H9 (cell line): ENCODE measurements around the gene VTCN1. TPM values are rescaled to one million over a fixed set of nuclear protein-coding genes. Genes with fewer than 3 reads are reported as not detected.

ENCODE experiments used
- DNase-seq: peaks from one replicate; pipeline ENCODE4 v3.0.0-alpha.2; 2017
- H2AFZ ChIP-seq: one replicate; pipeline ENCODE4 v1.6.1; 2013; ENCODE audit warnings: mild to moderate bottlenecking, low read length, control low read depth, moderate library complexity
- H2AK5ac ChIP-seq: 2 replicates; pipeline ENCODE4 v1.6.1; 2013; ENCODE audit warnings: low read length, control low read depth, mixed read lengths; ENCODE audit not compliant: insufficient read length
- H2BK120ac ChIP-seq: one replicate; pipeline ENCODE4 v1.6.1; 2013; ENCODE audit warnings: low read depth, mild to moderate bottlenecking, low read length, control low read depth, inconsistent platforms; ENCODE audit not compliant: poor library complexity, severe bottlenecking
- H2BK12ac ChIP-seq: 2 replicates; pipeline ENCODE4 v1.6.1; 2013; ENCODE audit warnings: low read length, control low read depth, mixed read lengths, low read depth; ENCODE audit not compliant: insufficient read length
- H2BK15ac ChIP-seq: 2 replicates; pipeline ENCODE4 v1.6.1; 2013; ENCODE audit warnings: low read depth, low read length, control low read depth
- H2BK20ac ChIP-seq: one replicate; pipeline ENCODE4 v1.6.1; 2013; ENCODE audit warnings: low read depth, mild to moderate bottlenecking, low read length, control low read depth, inconsistent platforms; ENCODE audit not compliant: poor library complexity, severe bottlenecking
- H2BK5ac ChIP-seq: 2 replicates; pipeline ENCODE4 v1.6.1; 2013; ENCODE audit warnings: low read length, control low read depth, mixed read lengths; ENCODE audit not compliant: insufficient read length
- H3K14ac ChIP-seq: 2 replicates; pipeline ENCODE4 v1.6.1; 2013; ENCODE audit warnings: low read length, control low read depth; ENCODE audit not compliant: insufficient read depth
- H3K18ac ChIP-seq: 2 replicates; pipeline ENCODE4 v1.6.1; 2013; ENCODE audit warnings: low read depth, mild to moderate bottlenecking, mixed read lengths, low read length, control low read depth; ENCODE audit not compliant: insufficient read length
- H3K23ac ChIP-seq: 2 replicates; pipeline ENCODE4 v1.6.1; 2013; ENCODE audit warnings: low read length, control low read depth, mixed read lengths, low read depth; ENCODE audit not compliant: insufficient read length
- H3K23me2 ChIP-seq: 2 replicates; pipeline ENCODE4 v1.6.1; 2013; ENCODE audit warnings: low read depth, mild to moderate bottlenecking, mixed read lengths, low read length, control low read depth; ENCODE audit not compliant: insufficient read length, poor library complexity, severe bottlenecking
- H3K27ac ChIP-seq: 2 replicates; pipeline ENCODE4 v1.5.1; 2013; ENCODE audit warnings: low read length, control low read depth, mixed read lengths, low read depth; ENCODE audit not compliant: insufficient read length
- H3K27me3 ChIP-seq: 2 replicates; pipeline ENCODE4 v1.6.1; 2013; ENCODE audit warnings: low read length, control low read depth, inconsistent platforms; ENCODE audit not compliant: insufficient read depth
- H3K4ac ChIP-seq: 2 replicates; pipeline ENCODE4 v1.6.1; 2013; ENCODE audit warnings: low read depth, mild to moderate bottlenecking, control low read depth, inconsistent platforms, low read length, moderate library complexity
- H3K4me1 ChIP-seq: 2 replicates; pipeline ENCODE4 v1.6.1; 2013; ENCODE audit warnings: low read length, control low read depth, inconsistent platforms; ENCODE audit not compliant: insufficient read depth
- H3K4me2 ChIP-seq: 2 replicates; pipeline ENCODE4 v1.6.1; 2013; ENCODE audit warnings: low read length, control low read depth, mixed read lengths; ENCODE audit not compliant: insufficient read length, insufficient read depth
- H3K56ac ChIP-seq: 2 replicates; pipeline ENCODE4 v1.6.1; 2013; ENCODE audit warnings: low read depth, mild to moderate bottlenecking, mixed read lengths, low read length, control low read depth; ENCODE audit not compliant: insufficient read length
- H3K79me1 ChIP-seq: 2 replicates; pipeline ENCODE4 v1.6.1; 2013; ENCODE audit warnings: low read depth, mild to moderate bottlenecking, moderate library complexity, low read length, control low read depth, inconsistent platforms; ENCODE audit not compliant: insufficient read depth, poor library complexity, severe bottlenecking
- H3K79me2 ChIP-seq: 2 replicates; pipeline ENCODE4 v1.6.1; 2013; ENCODE audit warnings: low read length, control low read depth, inconsistent platforms; ENCODE audit not compliant: insufficient read depth
- H3K9ac ChIP-seq: 2 replicates; pipeline ENCODE4 v1.6.1; 2013; ENCODE audit warnings: low read length, control low read depth, mixed read lengths; ENCODE audit not compliant: insufficient read length; ENCODE audit errors: extremely low read depth
- H3K9me3 ChIP-seq: one replicate; pipeline ENCODE4 v1.6.1; 2013; ENCODE audit warnings: low read depth, low read length, inconsistent platforms; ENCODE audit not compliant: control insufficient read depth
- H3T11ph ChIP-seq: one replicate; pipeline ENCODE4 v1.6.1; 2013; ENCODE audit warnings: mild to moderate bottlenecking, low read length, control low read depth, inconsistent platforms
- H4K20me1 ChIP-seq: one replicate; pipeline ENCODE4 v1.6.1; 2013; ENCODE audit not compliant: control insufficient read depth, insufficient read length, insufficient read depth
- H4K5ac ChIP-seq: 2 replicates; pipeline ENCODE4 v1.6.1; 2013; ENCODE audit warnings: low read depth, mild to moderate bottlenecking, mixed read lengths, low read length, control low read depth; ENCODE audit not compliant: insufficient read length
- H4K8ac ChIP-seq: replicated peaks from 2 replicates; pipeline ENCODE4 v1.6.1; 2013; ENCODE audit warnings: low read length, control low read depth, mixed read lengths, low read depth; ENCODE audit not compliant: insufficient read length
- H4K91ac ChIP-seq: 2 replicates; pipeline ENCODE4 v1.6.1; 2013; ENCODE audit warnings: low read depth, mild to moderate bottlenecking, moderate library complexity, mixed read lengths, low read length, control low read depth; ENCODE audit not compliant: insufficient read length
- H3K27ac Mint-ChIP-seq, 3 experiments: 2 replicates in 2 of 3; 3 replicates in 1 of 3; pipeline ENCODE4 v1.8.0; 2020 to 2021; ENCODE audit warnings: mixed read lengths in 3 of 3, mild to moderate bottlenecking in 1 of 3, moderate library complexity in 1 of 3
- H3K27me3 Mint-ChIP-seq: 2 replicates; pipeline ENCODE4 v1.8.0; 2021; ENCODE audit warnings: low read depth, mild to moderate bottlenecking, moderate library complexity, mixed read lengths
- H3K36me3 Mint-ChIP-seq, 3 experiments: 2 replicates in 2 of 3; 3 replicates in 1 of 3; pipeline ENCODE4 v1.8.0; 2020 to 2021; ENCODE audit warnings: low read depth in 3 of 3, mixed read lengths in 3 of 3; ENCODE audit not compliant: insufficient read depth in 1 of 3
- H3K4me1 Mint-ChIP-seq, 2 experiments: 2 replicates each; pipeline ENCODE4 v1.8.0; 2020; ENCODE audit warnings: mixed read lengths in 2 of 2
- H3K4me3 Mint-ChIP-seq, 2 experiments: 2 replicates in 1 of 2; 3 replicates in 1 of 2; pipeline ENCODE4 v1.8.0; 2020 to 2021; ENCODE audit warnings: mild to moderate bottlenecking in 2 of 2, mixed read lengths in 2 of 2, moderate library complexity in 1 of 2
- H3K9me3 Mint-ChIP-seq, 2 experiments: 2 replicates in 1 of 2; 3 replicates in 1 of 2; pipeline ENCODE4 v1.8.0; 2020; ENCODE audit warnings: mild to moderate bottlenecking in 2 of 2, mixed read lengths in 2 of 2, moderate library complexity in 1 of 2
- total RNA-seq: library from RNA; stranded (reverse); gene quantifications from 2 replicates; pipeline ENCODE4 v1.2.1, GENCODE V29; 2021
- TF ChIP-seq, protein P1 (sequence below): fragments of 200-600 bp; sonication (generic); conservative IDR thresholded peaks from 3 replicates; pipeline ENCODE4 v1.8.0; 2021; ENCODE audit warnings: antibody characterized with exemption, mild to moderate bottlenecking

VTCN1 gene
- total RNA-seq, 1 experiment from 2014 or later = 0.33 TPM

DNA sequence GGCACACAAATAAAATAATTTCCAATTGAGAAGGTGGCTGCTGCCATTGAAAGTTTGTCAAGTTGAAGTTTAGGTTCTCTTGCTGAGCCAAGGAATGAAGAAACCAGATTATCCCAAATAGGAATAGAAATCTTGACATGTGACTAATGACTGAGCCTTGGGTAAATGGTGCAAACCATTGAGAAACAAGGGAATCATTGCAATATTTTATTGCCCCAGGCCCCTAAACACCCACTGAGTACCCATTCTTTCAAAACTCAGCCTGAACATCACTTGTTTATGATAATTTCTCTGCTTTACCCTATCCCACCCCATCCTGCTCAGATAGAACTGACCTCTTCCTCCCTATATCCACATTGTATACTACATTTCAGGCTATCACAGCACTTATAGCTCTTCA lies 46.6 kb upstream of the VTCN1 start:
- no peaks in the 10 kb centered on the region for H3K79me1 ChIP-seq
- no peak overlapping the region for H3K4ac ChIP-seq
- H2BK15ac ChIP-seq = no peak overlapping the region
- no peak overlapping the region for H3K9ac ChIP-seq
- Mint-ChIP-seq H3K36me3 (peaks cover 9 to 46% (median 25%) of the 10 kb centered on the region in 3 experiments), H3K9me3 (peaks cover 33 to 34% of the 10 kb centered on the region in 2 experiments), H3K27me3 (no peaks in the 10 kb centered on the region), H3K4me1 (peaks cover 12 to 15% of the 10 kb centered on the region in 2 experiments), H3K4me3 (no peak overlapping the region), H3K27ac (no peak overlapping the region)
- H3K27me3 ChIP-seq = no peaks in the 10 kb centered on the region
- H3T11ph ChIP-seq = no peak overlapping the region
- H3K4me2 ChIP-seq = no peak overlapping the region
- no peak overlapping the region for H3K18ac ChIP-seq
- no peaks in the 10 kb centered on the region for H4K20me1 ChIP-seq
- H4K8ac ChIP-seq = no peak overlapping the region
- TF ChIP-seq, protein P1, sequence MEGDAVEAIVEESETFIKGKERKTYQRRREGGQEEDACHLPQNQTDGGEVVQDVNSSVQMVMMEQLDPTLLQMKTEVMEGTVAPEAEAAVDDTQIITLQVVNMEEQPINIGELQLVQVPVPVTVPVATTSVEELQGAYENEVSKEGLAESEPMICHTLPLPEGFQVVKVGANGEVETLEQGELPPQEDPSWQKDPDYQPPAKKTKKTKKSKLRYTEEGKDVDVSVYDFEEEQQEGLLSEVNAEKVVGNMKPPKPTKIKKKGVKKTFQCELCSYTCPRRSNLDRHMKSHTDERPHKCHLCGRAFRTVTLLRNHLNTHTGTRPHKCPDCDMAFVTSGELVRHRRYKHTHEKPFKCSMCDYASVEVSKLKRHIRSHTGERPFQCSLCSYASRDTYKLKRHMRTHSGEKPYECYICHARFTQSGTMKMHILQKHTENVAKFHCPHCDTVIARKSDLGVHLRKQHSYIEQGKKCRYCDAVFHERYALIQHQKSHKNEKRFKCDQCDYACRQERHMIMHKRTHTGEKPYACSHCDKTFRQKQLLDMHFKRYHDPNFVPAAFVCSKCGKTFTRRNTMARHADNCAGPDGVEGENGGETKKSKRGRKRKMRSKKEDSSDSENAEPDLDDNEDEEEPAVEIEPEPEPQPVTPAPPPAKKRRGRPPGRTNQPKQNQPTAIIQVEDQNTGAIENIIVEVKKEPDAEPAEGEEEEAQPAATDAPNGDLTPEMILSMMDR = no peak
- no peak overlapping the region for H3K27ac ChIP-seq
- no peak overlapping the region for H3K14ac ChIP-seq
- no peak overlapping the region for H2BK12ac ChIP-seq
- no peak for DNase-seq
- H2BK5ac ChIP-seq = no peak overlapping the region
- H2BK20ac ChIP-seq = no peak overlapping the region
- H3K23ac ChIP-seq = no peak overlapping the region
- H3K9me3 ChIP-seq = peaks cover 6% of the 10 kb centered on the region
- H3K23me2 ChIP-seq = no peaks in the 10 kb centered on the region
- H2AK5ac ChIP-seq = no peak overlapping the region
- H3K4me1 ChIP-seq = no peaks in the 10 kb centered on the region
- no peaks in the 10 kb centered on the region for H3K79me2 ChIP-seq
- H4K91ac ChIP-seq = no peak overlapping the region
- H4K5ac ChIP-seq = no peak overlapping the region
- no peak overlapping the region for H2BK120ac ChIP-seq
- H2AFZ ChIP-seq = no peak overlapping the region
- H3K56ac ChIP-seq = no peak overlapping the region
